ENCODE data around the gene KCNAB3. TPM values are rescaled to one million over a fixed set of nuclear protein-coding genes. Genes with fewer than 3 reads are reported as not detected.

Gene KCNAB3
- total and polyA plus RNA-seq, 11 donors = 0.19 to 1.7 (median 0.38) TPM; not detected in 2

GRCh38 chr17:7972131-7972785 lies 42.6 kb upstream of the KCNAB3 start:
- Histone ChIP-seq H3K9me3 (peaks cover 0 to 21% (median 11%) of the 10 kb centered on the region in 12 donors), H3K27ac (no peak overlapping the region), H3K4me3 (no peak overlapping the region), H3K27me3 (peaks cover 0 to 17% (median 0%) of the 10 kb centered on the region in 9 donors), H3K36me3 (no peaks in the 10 kb centered on the region), H3K4me1 (no peaks in the 10 kb centered on the region)
- DNase-seq (no peak), ATAC-seq (no peak)
- intact Hi-C loops (cut with DNase I) = no loop called here
- TF ChIP-seq CTCF (IDR thresholded peaks at IDR 0.05) (peak in 4 of 12 donors; percentile 6 to 22 (median 12)), POLR2A (IDR thresholded peaks at IDR 0.05) (no peak)
- 92 to 97% (median 94%) methylated on average over 8 of the region's 8 CpGs for WGBS, 4 donors

GRCh38 chr17:7971651-7972050 lies 42.0 kb upstream of the KCNAB3 start:
- TF ChIP-seq CTCF (IDR thresholded peaks at IDR 0.05) = no peak
- no peak for TF ChIP-seq POLR2A (IDR thresholded peaks at IDR 0.05)
- intact Hi-C loops (cut with DNase I) = no loop called here
- Histone ChIP-seq H3K4me1 (no peaks in the 10 kb centered on the region), H3K9me3 (peaks cover 0 to 21% (median 11%) of the 10 kb centered on the region in 12 donors), H3K4me3 (no peak overlapping the region), H3K27me3 (peaks cover 0 to 17% (median 0%) of the 10 kb centered on the region in 9 donors), H3K27ac (no peak overlapping the region), H3K36me3 (no peaks in the 10 kb centered on the region)
- WGBS, 4 donors = 75 to 84% (median 77%) methylated on average over 4 of the region's 4 CpGs
- DNase-seq = no peak
- no peak for ATAC-seq

- H3K4me1 ChIP-seq = no peaks in the 10 kb centered on the region
- peaks cover 0 to 12% (median 0%) of the 10 kb centered on the region in 9 donors for H3K27me3 ChIP-seq
- no peak overlapping the region for H3K27ac ChIP-seq
- TF ChIP-seq POLR2A (IDR thresholded peaks at IDR 0.05) = no peak
- TF ChIP-seq CTCF (IDR thresholded peaks at IDR 0.05) = no peak
- H3K4me3 ChIP-seq = no peak overlapping the region
- peaks cover 0 to 8% (median 2%) of the 10 kb centered on the region in 12 donors for H3K9me3 ChIP-seq
- WGBS, 4 donors = 87 to 89% (median 88%) methylated on average over 6 of the region's 6 CpGs
- DNase-seq (no peak), ATAC-seq (no peak)
- H3K36me3 ChIP-seq = no peaks in the 10 kb centered on the region
- intact Hi-C loops (cut with DNase I) = no loop called here
Observed at GRCh38 chr17:7969433-7969832, 39.8 kb upstream of the KCNAB3 start.

- Histone ChIP-seq H3K4me1 (no peaks in the 10 kb centered on the region), H3K9me3 (no peaks in the 10 kb centered on the region), H3K27ac (no peak overlapping the region), H3K4me3 (no peak overlapping the region), H3K27me3 (peaks cover 0 to 12% (median 0%) of the 10 kb centered on the region in 9 donors), H3K36me3 (no peaks in the 10 kb centered on the region)
- no peak for TF ChIP-seq CTCF (IDR thresholded peaks at IDR 0.05)
- TF ChIP-seq POLR2A (IDR thresholded peaks at IDR 0.05) = no peak
- DNase-seq (no peak), ATAC-seq (no peak)
- WGBS, 4 donors = 59 to 71% (median 67%) methylated on average over 2 of the region's 2 CpGs
- intact Hi-C loops (cut with DNase I) = no loop called here
Observed at GRCh38 chr17:7967751-7968150, 38.1 kb upstream of the KCNAB3 start.
